Transverse colon (tissue), 4 donors: ENCODE data around the gene FAH. TPM values are rescaled to one million over a fixed set of nuclear protein-coding genes. Genes with fewer than 3 reads are reported as not detected.

ENCODE experiments used
- DNase-seq: peaks from one replicate; pipeline ENCODE4 v3.0.0-alpha.2; 2019
- H3K27ac ChIP-seq, 4 donors: fragments of 200-600 bp; sonication (generic); 2 replicates each; pipeline ENCODE4 v1.5.1; 2016 to 2018; ENCODE audit warnings: inconsistent platforms in 4 of 4
- H3K27me3 ChIP-seq: fragments of 200-600 bp; sonication (generic); 2 replicates; pipeline ENCODE4 v1.5.1; 2017; ENCODE audit warnings: inconsistent platforms
- H3K36me3 ChIP-seq, 4 donors: fragments of 200-600 bp; sonication (generic); 2 replicates each; pipeline ENCODE4 v1.5.1; 2017 to 2019; ENCODE audit warnings: inconsistent platforms in 4 of 4
- H3K4me1 ChIP-seq, 4 donors: fragments of 200-600 bp; sonication (generic); 2 replicates each; pipeline ENCODE4 v1.5.1; 2017 to 2020; ENCODE audit warnings: inconsistent platforms in 4 of 4
- H3K4me3 ChIP-seq, 4 donors: fragments of 200-600 bp; sonication (generic); 1 replicate in 1 of 4; 2 replicates in 3 of 4; pipeline versions ENCODE4 v1.5.1 to v1.6.1; 2017 to 2019; ENCODE audit warnings: inconsistent platforms in 4 of 4
- H3K9me3 ChIP-seq, 2 donors: fragments of 200-600 bp; sonication (generic); 2 replicates each; pipeline ENCODE4 v1.5.1; 2017 to 2019; ENCODE audit warnings: inconsistent platforms in 2 of 2
- EP300 ChIP-seq: sonication (generic); formaldehyde crosslinking; IDR thresholded peaks from one replicate; pipeline ENCODE4 v1.6.1; 2017; ENCODE audit warnings: antibody characterized with exemption, low read depth
- POLR2A ChIP-seq: fragments of 450-650 bp; IDR thresholded peaks from one replicate; pipeline ENCODE4 v1.6.1; 2016; ENCODE audit warnings: antibody characterized with exemption, mild to moderate bottlenecking, moderate library complexity
- POLR2AphosphoS5 ChIP-seq, 3 donors: sonication (generic); formaldehyde crosslinking; IDR thresholded peaks; one replicate each; pipeline ENCODE4 v1.6.1; 2016; ENCODE audit warnings: antibody characterized with exemption in 3 of 3
- WGBS, 2 donors: methylation state at CpG; one replicate each; pipeline ENCODE4 v1.1.5; 2018; ENCODE audit warnings: low coverage in 1 of 2; 5-methylcytosine and 5-hydroxymethylcytosine counted together
- in situ Hi-C, 4 donors: fragments of 200-750 bp; cut with MboI; loops; one replicate each; pipeline versions ENCODE4 v1.15.0 to v1.15.1; 2017; ENCODE audit warnings: low sequenced_read_pairs in 3 of 4, low pct_ligation_motif_present in 1 of 4, low pct_unique_long_range_greater_than_20kb in 1 of 4
- intact Hi-C: fragments of 100-400 bp; cut with DNase I; formaldehyde crosslinking; loops from one replicate; pipeline ENCODE4 v1.15.1; 2023; ENCODE audit warnings: low total_unique reads
- total RNA-seq, 4 donors: library from RNA; depleted of rRNA; stranded (reverse); fragments of >200 nt; gene quantifications; one replicate each; pipeline ENCODE4 v1.1.0, GENCODE V29; 2016
- TF ChIP-seq, protein P1 (sequence below), 5 experiments: fragments of 200-600 bp in 3 of 5; fragments of 450-650 bp in 2 of 5; sonication (generic) in 3 of 5; IDR thresholded peaks; 1 replicate in 2 of 5; 2 replicates in 3 of 5; pipeline ENCODE4 v1.5.1; 2016 to 2017; ENCODE audit warnings: antibody characterized with exemption in 5 of 5, inconsistent platforms in 3 of 5, mild to moderate bottlenecking in 2 of 5, moderate library complexity in 1 of 5

Gene FAH
- total RNA-seq, 4 donors from 2014 or later: 5.6 to 10.6 (median 8.7) TPM

DNA sequence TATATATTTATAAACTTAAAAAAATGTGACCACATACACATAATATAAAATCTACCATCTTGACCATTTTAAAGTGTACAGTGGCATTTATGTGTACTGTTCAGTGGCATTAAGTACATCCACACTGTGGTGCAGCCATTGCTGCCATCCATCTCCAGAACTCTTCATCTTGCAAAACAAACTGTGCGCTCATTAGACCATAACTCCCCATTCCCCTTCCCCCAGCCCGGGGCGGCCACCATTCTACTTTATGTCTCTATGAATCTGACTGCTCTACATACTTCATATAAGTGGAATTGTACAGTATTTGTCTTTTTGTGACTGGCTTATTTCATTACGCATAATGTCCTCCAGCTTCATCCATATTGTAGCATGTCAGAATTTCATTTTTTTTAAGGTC is 51.4 kb downstream of the FAH start:
- H3K36me3 ChIP-seq: no peaks in the 10 kb centered on the region
- intact Hi-C loops (no loop called here), in situ Hi-C loops (no loop called here)
- no peak for DNase-seq
- no peak for TF ChIP-seq POLR2AphosphoS5 (IDR thresholded peaks at IDR 0.05)
- TF ChIP-seq, protein P1, sequence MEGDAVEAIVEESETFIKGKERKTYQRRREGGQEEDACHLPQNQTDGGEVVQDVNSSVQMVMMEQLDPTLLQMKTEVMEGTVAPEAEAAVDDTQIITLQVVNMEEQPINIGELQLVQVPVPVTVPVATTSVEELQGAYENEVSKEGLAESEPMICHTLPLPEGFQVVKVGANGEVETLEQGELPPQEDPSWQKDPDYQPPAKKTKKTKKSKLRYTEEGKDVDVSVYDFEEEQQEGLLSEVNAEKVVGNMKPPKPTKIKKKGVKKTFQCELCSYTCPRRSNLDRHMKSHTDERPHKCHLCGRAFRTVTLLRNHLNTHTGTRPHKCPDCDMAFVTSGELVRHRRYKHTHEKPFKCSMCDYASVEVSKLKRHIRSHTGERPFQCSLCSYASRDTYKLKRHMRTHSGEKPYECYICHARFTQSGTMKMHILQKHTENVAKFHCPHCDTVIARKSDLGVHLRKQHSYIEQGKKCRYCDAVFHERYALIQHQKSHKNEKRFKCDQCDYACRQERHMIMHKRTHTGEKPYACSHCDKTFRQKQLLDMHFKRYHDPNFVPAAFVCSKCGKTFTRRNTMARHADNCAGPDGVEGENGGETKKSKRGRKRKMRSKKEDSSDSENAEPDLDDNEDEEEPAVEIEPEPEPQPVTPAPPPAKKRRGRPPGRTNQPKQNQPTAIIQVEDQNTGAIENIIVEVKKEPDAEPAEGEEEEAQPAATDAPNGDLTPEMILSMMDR (IDR thresholded peaks at IDR 0.05): no peak
- no peak for TF ChIP-seq EP300
- no peak for TF ChIP-seq POLR2A
- H3K9me3 ChIP-seq: no peaks in the 10 kb centered on the region
- no peaks in the 10 kb centered on the region for H3K4me1 ChIP-seq
- no peak overlapping the region for H3K27ac ChIP-seq
- H3K27me3 ChIP-seq: peaks cover 18% of the 10 kb centered on the region
- 88 to 90% methylated on average over 4 of the region's 4 CpGs for WGBS, 2 donors
- H3K4me3 ChIP-seq: no peak overlapping the region

GRCh38 chr15:80207887-80208286 is 55.1 kb downstream of the FAH start:
- WGBS, 2 donors: 43 to 53% methylated on average over 1 to 3 of the region's 3 CpGs
- in situ Hi-C loops (no loop called here), intact Hi-C loops (no loop called here)
- Histone ChIP-seq H3K4me1 (peaks cover 0 to 6% (median 0%) of the 10 kb centered on the region in 4 donors), H3K27me3 (peaks cover 18% of the 10 kb centered on the region), H3K36me3 (no peaks in the 10 kb centered on the region), H3K9me3 (no peaks in the 10 kb centered on the region), H3K4me3 (no peak overlapping the region), H3K27ac (no peak overlapping the region)
- TF ChIP-seq EP300 (no peak), POLR2A (no peak), POLR2AphosphoS5 (IDR thresholded peaks at IDR 0.05) (no peak)
- TF ChIP-seq, protein P1 (IDR thresholded peaks at IDR 0.05): no peak
- no peak for DNase-seq

DNA sequence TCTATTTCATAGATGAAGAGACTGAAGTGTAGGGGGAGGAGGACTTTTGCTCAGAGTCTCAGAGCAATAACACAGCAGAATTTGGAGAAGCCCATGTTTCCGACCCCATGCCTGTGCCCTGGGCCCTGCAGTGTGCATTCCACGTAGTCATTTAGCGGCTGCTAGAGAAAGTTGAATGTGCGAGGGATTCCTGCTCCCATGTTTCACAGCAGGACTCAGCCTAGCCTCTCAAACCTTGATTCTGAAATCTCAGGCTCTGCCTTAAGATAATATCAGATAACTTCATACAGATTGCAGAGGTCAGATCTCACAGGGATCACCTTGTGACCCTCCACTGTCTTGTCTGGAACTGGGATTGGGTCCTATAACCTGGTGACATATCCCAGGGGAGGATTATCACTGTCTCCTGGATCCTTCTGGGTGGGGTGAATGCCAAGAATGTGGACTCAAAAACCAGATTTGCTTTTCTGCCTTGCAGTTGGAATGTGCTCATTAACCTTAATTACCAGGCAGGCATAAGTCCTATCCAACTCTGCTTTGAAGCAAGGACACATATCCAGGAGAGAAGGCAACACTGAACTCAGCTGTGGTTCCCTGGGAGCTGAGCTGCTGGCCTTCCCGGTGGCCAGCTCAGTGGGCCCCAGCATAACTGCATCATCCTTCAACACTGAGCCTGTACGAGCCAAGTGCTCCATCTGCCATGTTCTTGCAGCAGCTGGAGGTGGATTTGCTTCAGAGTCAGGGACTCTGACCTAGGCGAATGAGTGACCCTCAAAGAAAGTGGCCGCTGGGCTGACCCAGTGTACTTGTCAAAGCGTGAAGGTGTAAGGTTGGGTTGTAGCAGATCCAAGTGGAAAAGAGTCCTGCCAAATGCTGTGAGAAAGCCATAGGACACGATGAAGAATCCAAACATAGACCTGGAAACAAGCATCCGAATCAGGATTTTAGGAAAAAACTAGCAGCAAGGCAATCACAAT is 56.2 kb downstream of the FAH start:
- in situ Hi-C loops (no loop called here), intact Hi-C loops (no loop called here)
- no peaks in the 10 kb centered on the region for H3K36me3 ChIP-seq
- DNase-seq: no peak
- WGBS, 2 donors: 84 to 85% methylated on average over 3 to 11 of the region's 11 CpGs
- peaks cover 0 to 6% (median 0%) of the 10 kb centered on the region in 4 donors for H3K4me1 ChIP-seq
- no peak overlapping the region for H3K27ac ChIP-seq
- no peak overlapping the region for H3K4me3 ChIP-seq
- TF ChIP-seq EP300 (no peak), POLR2AphosphoS5 (IDR thresholded peaks at IDR 0.05) (no peak), POLR2A (no peak)
- TF ChIP-seq, protein P1 (IDR thresholded peaks at IDR 0.05): no peak
- peaks cover 18% of the 10 kb centered on the region for H3K27me3 ChIP-seq
- no peaks in the 10 kb centered on the region for H3K9me3 ChIP-seq

- Histone ChIP-seq H3K4me3 (no peak overlapping the region), H3K36me3 (no peaks in the 10 kb centered on the region), H3K27ac (no peak overlapping the region), H3K27me3 (peaks cover 18% of the 10 kb centered on the region), H3K4me1 (peaks cover 0 to 6% (median 0%) of the 10 kb centered on the region in 4 donors), H3K9me3 (no peaks in the 10 kb centered on the region)
- TF ChIP-seq EP300: no peak
- no peak for TF ChIP-seq POLR2A
- TF ChIP-seq, protein P1 (IDR thresholded peaks at IDR 0.05): no peak
- no peak for TF ChIP-seq POLR2AphosphoS5 (IDR thresholded peaks at IDR 0.05)
- WGBS, 2 donors: 52 to 69% methylated on average over 5 to 12 of the region's 12 CpGs
- DNase-seq: no peak
- in situ Hi-C loops: no loop called here
- intact Hi-C loops: no loop called here
Measured at GRCh38 chr15:80210611-80211573, 58.1 kb downstream of the FAH start.
